K562 (cell line): ENCODE data around the gene MASP1. TPM values are rescaled to one million over a fixed set of nuclear protein-coding genes. Genes with fewer than 3 reads are reported as not detected.

Experiments
- ATAC-seq: fragments of 200-7000 bp; cut with Tn5 transposase; 3 replicates; pipeline ENCODE4 v1.9.1; 2020; ENCODE audit warnings: moderate library complexity
- BruUV-seq: library from RNA; stranded (reverse); fragments of 400-500 nt; replicated peaks from 2 replicates; lab custom pipeline; 2021; lab: Mats Ljungman, UMichigan
- CTCF ChIA-PET: fragments of 300-600 bp; formaldehyde crosslinking; extraction: SDS; loops from one replicate; lab custom pipeline; 2021; ENCODE audit warnings: low intra/inter-chr PET ratio; lab: Yijun Ruan, JAX
- POLR2A ChIA-PET: fragments of 300-600, 350-650 bp; sonication (Branson Sonifier 250); formaldehyde crosslinking; extraction: SDS; loops from one replicate; lab custom pipeline; 2021; ENCODE audit warnings: antibody characterized with exemption, inconsistent platforms; lab: Yijun Ruan, JAX
- DNase-seq, 4 experiments: peaks; one replicate each; pipeline versions ENCODE4 v3.0.0 to v3.0.0-alpha.2; 2011 to 2018; ENCODE audit warnings: low spot score in 3 of 4, mixed read lengths in 3 of 4; ENCODE audit errors: extremely low read depth in 1 of 4
- FAIRE-seq: peaks from 2 replicates; lab custom pipeline; 2011; peaks lifted over from hg19 to GRCh38; lab: Jason Lieb, UNC
- H2AFZ ChIP-seq: 2 replicates; pipeline ENCODE4 v1.6.0; 2011; ENCODE audit warnings: low read depth, low read length, control low read depth, inconsistent platforms
- H3K27ac ChIP-seq: fragments of 200-600 bp; 3 replicates; pipeline ENCODE4 v1.8.0; 2011; ENCODE audit warnings: low read depth, mild to moderate bottlenecking, control low read depth, inconsistent platforms, low read length, moderate library complexity, mixed read lengths; ENCODE audit errors: extremely low read depth
- H3K27me3 ChIP-seq, 2 experiments: fragments of 300-600 bp in 1 of 2; 2 replicates in 1 of 2; 3 replicates in 1 of 2; pipeline versions ENCODE4 v1.6.0 to v1.8.0; 2011; ENCODE audit warnings: inconsistent platforms in 2 of 2, low read length in 2 of 2, mild to moderate bottlenecking in 1 of 2, mixed read lengths in 1 of 2, moderate library complexity in 1 of 2; ENCODE audit not compliant: control insufficient read depth in 2 of 2, insufficient read depth in 2 of 2
- H3K36me3 ChIP-seq: fragments of 300-600 bp; 3 replicates; pipeline ENCODE4 v1.8.0; 2011; ENCODE audit warnings: mild to moderate bottlenecking, low read length, inconsistent platforms; ENCODE audit not compliant: control insufficient read depth, insufficient read depth
- H3K4me1 ChIP-seq, 2 experiments: fragments of 200-600 bp in 1 of 2; replicated peaks in 1 of 2; 2 replicates in 1 of 2; 3 replicates in 1 of 2; pipeline versions ENCODE4 v1.5.1 to v1.8.0; 2011; ENCODE audit warnings: inconsistent platforms in 2 of 2, low read length in 2 of 2, mild to moderate bottlenecking in 1 of 2, mixed read lengths in 1 of 2, moderate library complexity in 1 of 2; ENCODE audit not compliant: control insufficient read depth in 2 of 2, insufficient read depth in 2 of 2
- H3K4me2 ChIP-seq: 2 replicates; pipeline ENCODE4 v1.6.1; 2011; ENCODE audit warnings: low read length, control low read depth, inconsistent platforms, mixed read lengths; ENCODE audit not compliant: insufficient read depth
- H3K4me3 ChIP-seq: fragments of 200-600 bp; sonication (generic), shearing (Covaris generic); 2 replicates; pipeline ENCODE4 v1.5.1; 2016; ENCODE audit warnings: control low read depth, inconsistent platforms
- H3K79me2 ChIP-seq: fragments of 200-600 bp; 3 replicates; pipeline ENCODE4 v1.8.0; 2011; ENCODE audit warnings: low read length, inconsistent platforms; ENCODE audit not compliant: control insufficient read depth, insufficient read depth
- H3K9ac ChIP-seq, 2 experiments: 2 replicates each; pipeline versions ENCODE4 v1.6.0 to v1.6.1; 2011; ENCODE audit warnings: low read depth in 2 of 2, low read length in 2 of 2, control low read depth in 1 of 2, inconsistent platforms in 1 of 2, mild to moderate bottlenecking in 1 of 2, mixed read lengths in 1 of 2; ENCODE audit not compliant: insufficient read depth in 1 of 2
- H3K9me1 ChIP-seq: one replicate; pipeline ENCODE4 v1.6.0; 2011; ENCODE audit warnings: inconsistent platforms, mild to moderate bottlenecking, low read length, moderate library complexity; ENCODE audit not compliant: control insufficient read depth, insufficient read depth
- H3K9me3 ChIP-seq: replicated peaks from 2 replicates; pipeline ENCODE4 v1.5.1; 2011; ENCODE audit warnings: low read depth, low read length, inconsistent platforms; ENCODE audit not compliant: control insufficient read depth, insufficient read depth
- H4K20me1 ChIP-seq: replicated peaks from 2 replicates; pipeline ENCODE4 v1.6.1; 2011; ENCODE audit warnings: low read length, inconsistent platforms, mixed read lengths; ENCODE audit not compliant: control insufficient read depth, insufficient read depth
- ARID4B ChIP-seq: sonication (generic); formaldehyde crosslinking; IDR thresholded peaks from 2 replicates; pipeline ENCODE4 v1.8.0; 2022; ENCODE audit warnings: mild to moderate bottlenecking, missing genetic modification reagents
- FOXJ3 ChIP-seq: sonication (generic); formaldehyde crosslinking; IDR thresholded peaks from 2 replicates; pipeline ENCODE4 v1.4.0; 2020; ENCODE audit warnings: mild to moderate bottlenecking, missing genetic modification reagents
- FOXP1 ChIP-seq: sonication (generic); formaldehyde crosslinking; IDR thresholded peaks from 2 replicates; pipeline ENCODE4 v1.8.0; 2022; ENCODE audit warnings: mild to moderate bottlenecking, missing genetic modification reagents
- GTF2B ChIP-seq: IDR thresholded peaks from 2 replicates; pipeline ENCODE4 v1.6.1; 2011; ENCODE audit not compliant: insufficient read length; ENCODE audit errors: extremely low read depth
- HMGN3 ChIP-seq: IDR thresholded peaks from 2 replicates; pipeline ENCODE4 v1.6.1; 2011; ENCODE audit warnings: borderline replicate concordance, low read depth, mild to moderate bottlenecking, mixed read lengths, low read length; ENCODE audit not compliant: insufficient read length; ENCODE audit errors: extremely low read depth
- MNT ChIP-seq, 2 experiments: fragments of 450-650 bp; conservative IDR thresholded peaks; 2 replicates each; pipeline ENCODE4 v1.6.1; 2017; ENCODE audit warnings: mild to moderate bottlenecking in 2 of 2, moderate library complexity in 2 of 2
- MTF1 ChIP-seq: fragments of 250-450 bp; sonication (Bioruptor Pico); IDR thresholded peaks from 2 replicates; pipeline ENCODE4 v1.9.0; 2021; ENCODE audit warnings: moderate library complexity, mild to moderate bottlenecking, inconsistent platforms, borderline replicate concordance
- NONO ChIP-seq, 2 experiments: fragments of 200-400 bp in 1 of 2; fragments of 450-650 bp in 1 of 2; formaldehyde crosslinking in 1 of 2; IDR thresholded peaks; 2 replicates each; pipeline ENCODE4 v1.6.1; 2017; ENCODE audit warnings: low read depth in 2 of 2, mild to moderate bottlenecking in 2 of 2, moderate library complexity in 2 of 2, low read length in 1 of 2
- ZBTB2 ChIP-seq: fragments of 450-650 bp; IDR thresholded peaks from 2 replicates; pipeline ENCODE4 v1.6.1; 2016; ENCODE audit warnings: antibody characterized with exemption
- ZNF57 ChIP-seq: fragments of 450-650 bp; formaldehyde crosslinking; IDR thresholded peaks from 2 replicates; pipeline ENCODE4 v1.4.0; 2020; ENCODE audit warnings: mild to moderate bottlenecking, moderate library complexity
- ZNF740 ChIP-seq, 3 experiments: fragments of 200-800 bp in 1 of 3; sonication (Bioruptor generic) in 1 of 3; sonication (generic) in 1 of 3; formaldehyde crosslinking in 1 of 3; IDR thresholded peaks; 2 replicates each; pipeline versions ENCODE4 v1.6.1 to v1.8.0; 2016 to 2022; ENCODE audit warnings: mild to moderate bottlenecking in 2 of 3, missing compliant biosample characterization in 2 of 3, missing genetic modification characterization in 2 of 3, missing genetic modification reagents in 1 of 3
- ZNF766 ChIP-seq: fragments of 200-800 bp; sonication (Bioruptor generic); conservative IDR thresholded peaks from 2 replicates; pipeline ENCODE4 v1.6.1; 2016; ENCODE audit warnings: missing genetic modification characterization, missing compliant biosample characterization
- WGBS: fragments of 100-300 bp; shearing (Covaris generic); methylation state at CpG from one replicate; pipeline ENCODE4 v1.1.6; 2016; ENCODE audit warnings: low coverage, mixed read lengths; ENCODE audit not compliant: insufficient coverage; ENCODE audit errors: missing lambda C conversion rate; 5-methylcytosine and 5-hydroxymethylcytosine counted together
- in situ Hi-C: fragments of 300-500 bp; cut with MboI; formaldehyde crosslinking; loops from 4 replicates; pipeline ENCODE4 v1.15.0; 2018; ENCODE audit warnings: inconsistent platforms, mixed read lengths
- intact Hi-C: fragments of 100-400 bp; cut with micrococcal nuclease; formaldehyde crosslinking; loops from 2 replicates; pipeline ENCODE4 v1.14.2; 2022
- polyA plus RNA-seq, 8 experiments: library from polyadenylated mRNA; depleted of rRNA in 4 of 8; stranded (reverse) in 5 of 8; unstranded in 3 of 8; fragments of >200 nt; fragmentation: Nextera tagmentation in 2 of 8; fragmentation: Illumina TruSeq in 1 of 8; extraction: Ambion mirVana in 2 of 8; extraction: Trizol in 1 of 8; gene quantifications; 2 replicates each; pipeline versions ENCODE4 v1.2.1 to v1.2.3, GENCODE V29; 2011 to 2014; ENCODE audit warnings: inconsistent platforms in 1 of 8, missing spikeins in 1 of 8
- total RNA-seq, 7 experiments: library from RNA; depleted of rRNA in 6 of 7; stranded (reverse); fragments of >200 nt in 6 of 7; fragmentation: Illumina TruSeq in 2 of 7; extraction: Trizol in 2 of 7; gene quantifications; 2 replicates each; pipeline versions ENCODE4 v1.2.1 to v1.2.3, GENCODE V29; 2011 to 2021; ENCODE audit warnings: low replicate concordance in 1 of 7

MASP1 gene
- total and polyA plus RNA-seq, 9 of the 15 experiments (the other 6 are each of a cell fraction or from before 2014, with no cell fraction given): 0.03 to 0.24 (median 0.20) TPM; not detected in 3

GRCh38 chr3:187242900-187243299, 48.6 kb downstream of the MASP1 start:
- Histone ChIP-seq H3K4me1 (no peaks in the 10 kb centered on the region), H3K4me2 (no peak overlapping the region), H4K20me1 (no peaks in the 10 kb centered on the region), H3K9me1 (no peaks in the 10 kb centered on the region), H3K36me3 (no peaks in the 10 kb centered on the region), H2AFZ (no peak overlapping the region), H3K4me3 (no peak overlapping the region), H3K9ac (no peak overlapping the region), H3K9me3 (no peaks in the 10 kb centered on the region), H3K27me3 (peaks cover 5 to 24% of the 10 kb centered on the region in 2 experiments; a peak in 4 of 5 replicates), H3K79me2 (no peaks in the 10 kb centered on the region), H3K27ac (no peak overlapping the region)
- no TSS peak for BruUV-seq
- ATAC-seq (no peak), DNase-seq (no peak), FAIRE-seq (no peak)
- CTCF ChIA-PET: no interaction called here
- 4% methylated on average over 4 of the region's 4 CpGs for WGBS
- intact Hi-C loops (no loop called here), in situ Hi-C loops (no loop called here)
- POLR2A ChIA-PET: interaction anchor here (0.6 to 0.7 kb wide), 2 partner anchors 476 to 1266 kb away, joined by 4 to 6 read pairs; no protein-coding TSS in a partner anchor
- TF ChIP-seq ARID4B: no peak
- TF ChIP-seq FOXP1 (CRISPR knock-in tag): no peak
- no peak for TF ChIP-seq ZBTB2
- TF ChIP-seq ZNF57 (CRISPR knock-in tag): no peak
- TF ChIP-seq MNT (conservative IDR thresholded peaks at IDR 0.05): no peak
- no peak for TF ChIP-seq HMGN3
- no peak for TF ChIP-seq FOXJ3 (CRISPR knock-in tag)
- TF ChIP-seq ZNF740 (CRISPR knock-in tag; IDR thresholded peaks at IDR 0.05): no peak
- TF ChIP-seq ZNF740 (tag; IDR thresholded peaks at IDR 0.05): no peak
- TF ChIP-seq MTF1 (CRISPR knock-in tag): no peak
- TF ChIP-seq GTF2B: no peak
- TF ChIP-seq ZNF766: no peak
- no peak for TF ChIP-seq NONO (IDR thresholded peaks at IDR 0.05; ENCODE audit: low read depth in 2 of 2, low read length in 1 of 2)
